WI38 (cell line): ENCODE data around the gene BTBD2.

Experiments
- H3K4me3 ChIP-seq: 2 replicates; pipeline ENCODE4 v1.5.1; 2011; ENCODE audit warnings: low read depth, mild to moderate bottlenecking, control low read depth, low read length
- CTCF ChIP-seq: IDR thresholded peaks from 2 replicates; pipeline ENCODE4 v1.5.1; 2012; ENCODE audit warnings: low read depth, mild to moderate bottlenecking, control low read depth, low read length

Gene BTBD2

GRCh38 chr19:1955171-1956121 lies 60.1 kb downstream of the BTBD2 start:
- no peak for TF ChIP-seq CTCF
- no peak overlapping the region for H3K4me3 ChIP-seq

- TF ChIP-seq CTCF = no peak
- H3K4me3 ChIP-seq = no peak overlapping the region
These were observed 61.0 kb downstream of the BTBD2 start for GRCh38 chr19:1954532-1954933.

DNA sequence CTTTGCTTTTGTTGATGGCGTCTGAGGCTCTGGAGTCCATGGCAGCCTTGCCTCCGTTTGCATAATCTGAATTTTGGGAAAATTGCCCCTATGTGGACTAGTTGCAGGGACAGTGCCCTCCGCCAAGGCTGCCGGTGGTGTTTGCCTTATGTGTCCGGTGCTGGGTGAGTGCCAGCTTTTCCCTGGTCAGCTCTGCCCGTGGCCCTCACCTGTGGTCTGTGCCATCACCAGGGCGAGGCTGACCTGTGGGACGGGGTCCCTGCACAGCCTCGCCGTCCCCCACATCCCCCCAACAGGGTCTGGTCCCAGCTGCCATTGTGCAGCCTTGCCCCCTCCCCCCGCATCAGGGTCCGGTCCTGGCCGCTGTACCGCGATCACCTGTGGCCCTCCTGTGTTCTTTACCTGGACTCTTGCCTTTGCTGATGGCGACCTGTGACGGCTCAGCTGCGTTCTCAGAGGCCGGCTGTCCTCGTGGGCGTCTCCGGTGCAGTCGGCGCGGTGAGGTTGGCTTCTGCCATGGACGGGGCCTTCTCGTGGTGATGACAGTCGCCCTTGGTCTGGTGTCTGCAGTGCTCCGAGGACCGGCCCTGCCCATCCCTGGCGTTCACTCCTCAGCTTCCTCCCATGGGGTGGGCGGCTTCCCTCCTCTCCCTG lies 61.9 kb downstream of the BTBD2 start:
- no peak for TF ChIP-seq CTCF
- no peak overlapping the region for H3K4me3 ChIP-seq

GRCh38 chr19:1953037-1953436 lies 62.5 kb downstream of the BTBD2 start:
- no peak for TF ChIP-seq CTCF
- no peak overlapping the region for H3K4me3 ChIP-seq

DNA sequence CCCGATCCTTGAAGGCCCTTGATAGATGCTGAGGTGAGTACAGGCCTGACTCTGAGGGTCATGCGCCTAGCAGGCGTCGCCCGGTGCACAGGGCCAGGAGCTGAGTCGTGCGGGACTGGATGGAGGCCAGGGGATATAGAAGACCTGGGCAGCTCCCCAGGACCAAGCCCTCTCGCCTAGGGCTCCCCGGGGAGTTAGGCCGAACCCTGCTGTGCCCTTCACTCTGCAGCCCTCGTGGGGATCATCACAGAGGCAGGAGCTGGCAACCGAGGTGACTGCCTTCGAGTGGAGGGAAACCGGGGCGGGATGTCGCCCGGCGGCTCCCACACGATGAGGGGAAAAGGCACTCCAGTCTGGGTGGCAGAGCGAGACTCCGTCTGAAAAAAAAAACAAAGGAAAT lies 62.9 kb downstream of the BTBD2 start:
- no peak overlapping the region for H3K4me3 ChIP-seq
- TF ChIP-seq CTCF = no peak

DNA sequence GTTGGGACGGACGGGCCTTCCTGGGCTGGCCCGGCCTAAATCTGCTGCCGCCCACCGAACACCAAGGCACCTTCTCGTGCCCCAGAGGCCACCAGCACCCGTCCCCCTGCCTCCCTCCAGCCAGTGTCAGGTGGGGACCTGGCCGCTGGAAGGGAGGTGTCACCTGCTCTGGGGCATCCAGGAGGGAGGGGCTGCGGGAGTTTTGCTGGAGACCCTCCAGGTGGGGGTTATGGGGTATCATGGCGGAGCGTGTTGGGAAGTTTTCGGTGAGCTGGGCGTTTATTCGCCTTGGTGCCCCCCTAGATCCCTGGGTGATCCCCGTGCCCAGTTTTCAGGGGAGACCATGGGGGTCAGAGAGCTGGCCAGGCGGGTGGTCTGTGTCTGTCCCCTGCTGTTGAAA lies 64.9 kb downstream of the BTBD2 start:
- no peak overlapping the region for H3K4me3 ChIP-seq
- no peak for TF ChIP-seq CTCF

- no peak overlapping the region for H3K4me3 ChIP-seq
- TF ChIP-seq CTCF = no peak
These were observed 66.0 kb downstream of the BTBD2 start for GRCh38 chr19:1949304-1950101.
